Esophagus muscularis mucosa (tissue), 4 donors: Measurements from ENCODE around the gene SEC61A1.

Experiments
- CTCF ChIP-seq, 3 experiments: fragments of 200-600 bp in 2 of 3; fragments of 450-650 bp in 1 of 3; sonication (generic) in 2 of 3; IDR thresholded peaks; one replicate each; pipeline ENCODE4 v1.5.1; 2017 to 2019; ENCODE audit warnings: antibody characterized with exemption in 3 of 3, mild to moderate bottlenecking in 2 of 3, moderate library complexity in 1 of 3
- EP300 ChIP-seq: sonication (generic); formaldehyde crosslinking; IDR thresholded peaks from one replicate; pipeline ENCODE4 v1.6.1; 2017; ENCODE audit warnings: antibody characterized with exemption
- POLR2A ChIP-seq: fragments of 450-650 bp; IDR thresholded peaks from one replicate; pipeline ENCODE4 v1.6.1; 2017; ENCODE audit warnings: antibody characterized with exemption, moderate library complexity, mild to moderate bottlenecking, low read depth

GRCh38 chr3:128094295-128095151 is 42.3 kb downstream of the SEC61A1 start:
- TF ChIP-seq POLR2A (no peak), CTCF (IDR thresholded peaks at IDR 0.05) (no peak), EP300 (no peak)
